LNCAP (cell line): Measurements from ENCODE around the gene SLC4A2.

Experiments used
- TF ChIP-seq, protein P1 (sequence below): fragments of 450-650 bp; IDR thresholded peaks from 2 replicates; pipeline ENCODE4 v1.5.1; 2017; ENCODE audit warnings: mild to moderate bottlenecking

SLC4A2 gene

DNA sequence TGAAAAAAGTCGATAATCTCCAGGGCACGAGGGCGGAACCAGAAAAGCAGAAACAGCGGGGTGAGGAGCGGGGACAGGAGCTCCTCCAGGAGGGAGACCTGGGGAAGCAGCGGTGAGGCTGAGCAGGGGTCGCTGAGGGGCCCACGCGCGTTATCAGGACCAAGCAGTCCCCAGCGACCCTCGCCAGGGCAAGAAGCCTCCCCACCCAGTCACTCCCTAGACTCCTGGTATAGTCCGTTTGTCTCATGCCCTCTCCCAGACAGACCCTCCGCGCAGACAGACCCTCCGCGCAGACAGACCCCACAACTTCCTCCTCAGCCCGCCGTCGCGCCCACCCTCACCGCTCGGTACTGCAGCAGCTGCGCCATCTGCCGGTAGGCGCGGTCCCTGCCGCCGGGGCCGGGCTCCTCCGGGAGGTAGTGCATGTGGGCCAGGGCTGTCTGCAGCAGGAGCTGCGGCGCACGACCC, 41.4 kb upstream of the SLC4A2 start:
- TF ChIP-seq, protein P1, sequence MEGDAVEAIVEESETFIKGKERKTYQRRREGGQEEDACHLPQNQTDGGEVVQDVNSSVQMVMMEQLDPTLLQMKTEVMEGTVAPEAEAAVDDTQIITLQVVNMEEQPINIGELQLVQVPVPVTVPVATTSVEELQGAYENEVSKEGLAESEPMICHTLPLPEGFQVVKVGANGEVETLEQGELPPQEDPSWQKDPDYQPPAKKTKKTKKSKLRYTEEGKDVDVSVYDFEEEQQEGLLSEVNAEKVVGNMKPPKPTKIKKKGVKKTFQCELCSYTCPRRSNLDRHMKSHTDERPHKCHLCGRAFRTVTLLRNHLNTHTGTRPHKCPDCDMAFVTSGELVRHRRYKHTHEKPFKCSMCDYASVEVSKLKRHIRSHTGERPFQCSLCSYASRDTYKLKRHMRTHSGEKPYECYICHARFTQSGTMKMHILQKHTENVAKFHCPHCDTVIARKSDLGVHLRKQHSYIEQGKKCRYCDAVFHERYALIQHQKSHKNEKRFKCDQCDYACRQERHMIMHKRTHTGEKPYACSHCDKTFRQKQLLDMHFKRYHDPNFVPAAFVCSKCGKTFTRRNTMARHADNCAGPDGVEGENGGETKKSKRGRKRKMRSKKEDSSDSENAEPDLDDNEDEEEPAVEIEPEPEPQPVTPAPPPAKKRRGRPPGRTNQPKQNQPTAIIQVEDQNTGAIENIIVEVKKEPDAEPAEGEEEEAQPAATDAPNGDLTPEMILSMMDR, result peak; percentile 99

DNA sequence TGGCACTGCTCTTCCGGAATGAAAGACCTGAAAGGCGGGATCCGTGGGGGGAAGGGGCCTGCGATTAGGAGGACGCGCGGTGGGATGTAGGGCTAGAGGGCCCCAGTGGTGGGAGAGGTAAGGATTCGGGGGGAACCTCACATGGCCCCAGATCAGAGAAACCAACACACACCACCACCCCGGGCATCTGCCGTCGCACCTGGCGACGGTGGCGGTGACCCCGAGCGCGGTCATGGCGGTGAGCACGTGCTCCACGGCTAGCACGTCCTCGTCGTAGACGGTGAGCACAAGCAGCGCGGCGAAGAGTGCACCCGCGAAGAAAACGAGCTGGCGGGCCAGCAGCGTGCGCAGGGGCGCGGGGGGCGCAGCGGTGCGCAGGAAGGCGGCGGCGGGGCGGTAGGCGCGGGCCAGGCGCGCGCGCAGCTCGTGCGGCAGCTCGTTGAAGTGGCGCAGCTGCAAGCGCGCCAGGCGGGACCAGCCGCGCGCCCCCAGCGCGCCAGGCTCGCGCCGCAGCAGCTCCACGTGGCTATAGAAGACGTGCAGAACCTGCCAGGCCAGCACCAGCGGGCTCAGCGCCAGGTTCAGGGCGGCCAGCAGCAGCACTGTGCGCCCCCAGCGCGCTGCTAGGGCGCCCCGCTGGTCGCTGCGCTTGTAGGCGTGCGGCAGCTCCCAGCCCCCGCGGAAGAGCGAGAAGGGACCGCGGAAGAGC, 40.8 kb upstream of the SLC4A2 start:
- TF ChIP-seq, protein P1, result 0 out of 2 replicates have a peak, but pooled peaks have one; percentile 1

DNA sequence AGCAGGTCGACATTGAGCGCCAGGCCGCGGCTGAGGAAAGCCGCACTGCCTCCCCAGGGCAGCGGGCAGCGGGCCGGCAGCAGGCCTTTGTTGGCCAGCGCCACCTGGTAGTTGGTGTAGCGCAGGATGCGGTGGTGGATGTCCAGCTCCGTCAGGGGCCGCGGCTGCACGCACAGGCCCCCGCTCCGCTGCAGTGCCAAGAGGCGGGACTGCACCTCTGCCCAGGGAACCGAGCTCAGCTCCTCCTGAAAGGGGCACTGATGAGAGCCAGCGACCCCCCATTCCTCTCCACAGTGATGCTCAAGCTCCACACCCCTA, 40.3 kb upstream of the SLC4A2 start:
- TF ChIP-seq, protein P1, result no peak

DNA sequence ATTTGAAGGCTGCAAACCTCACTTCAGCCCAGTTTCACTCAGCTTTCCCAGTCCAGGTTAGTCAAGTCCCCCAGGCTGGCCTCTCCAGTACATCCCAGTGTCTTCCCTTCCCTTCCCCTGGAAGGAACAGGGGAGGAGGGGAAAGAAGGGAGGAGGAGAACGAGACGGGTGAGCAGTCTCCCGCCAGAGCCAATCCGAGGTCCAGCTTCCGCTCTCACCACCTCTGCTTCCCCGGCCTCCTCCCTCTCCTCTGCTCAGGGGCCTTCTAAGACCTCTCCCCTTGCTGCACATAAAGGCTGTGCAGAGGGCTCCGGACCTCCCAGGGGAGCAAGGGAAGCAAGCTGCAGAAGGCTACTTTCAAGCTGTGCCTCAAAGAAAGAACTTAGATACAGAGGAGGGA, 39.2 kb upstream of the SLC4A2 start:
- TF ChIP-seq, protein P1, result no peak

DNA sequence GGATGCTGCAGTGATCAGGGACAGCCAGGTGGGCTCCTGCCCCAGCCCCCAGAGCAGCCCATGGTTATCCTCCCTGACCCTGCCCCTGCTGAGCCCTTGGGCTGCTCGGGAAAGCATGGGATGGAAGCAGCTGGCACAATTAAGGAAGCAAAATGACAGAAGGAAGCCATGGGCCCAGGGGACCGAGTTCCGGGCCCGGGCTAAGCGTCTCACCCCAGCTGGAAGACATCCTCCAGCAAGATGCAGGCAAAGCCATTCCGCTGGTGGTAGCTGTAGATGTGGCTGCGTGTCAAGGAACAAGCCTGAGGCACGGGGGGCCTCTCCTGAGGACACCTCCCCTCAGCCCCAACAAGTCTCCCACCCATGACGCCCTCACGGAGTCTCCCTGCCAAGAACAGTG, 36.2 kb upstream of the SLC4A2 start:
- TF ChIP-seq, protein P1, result no peak

DNA sequence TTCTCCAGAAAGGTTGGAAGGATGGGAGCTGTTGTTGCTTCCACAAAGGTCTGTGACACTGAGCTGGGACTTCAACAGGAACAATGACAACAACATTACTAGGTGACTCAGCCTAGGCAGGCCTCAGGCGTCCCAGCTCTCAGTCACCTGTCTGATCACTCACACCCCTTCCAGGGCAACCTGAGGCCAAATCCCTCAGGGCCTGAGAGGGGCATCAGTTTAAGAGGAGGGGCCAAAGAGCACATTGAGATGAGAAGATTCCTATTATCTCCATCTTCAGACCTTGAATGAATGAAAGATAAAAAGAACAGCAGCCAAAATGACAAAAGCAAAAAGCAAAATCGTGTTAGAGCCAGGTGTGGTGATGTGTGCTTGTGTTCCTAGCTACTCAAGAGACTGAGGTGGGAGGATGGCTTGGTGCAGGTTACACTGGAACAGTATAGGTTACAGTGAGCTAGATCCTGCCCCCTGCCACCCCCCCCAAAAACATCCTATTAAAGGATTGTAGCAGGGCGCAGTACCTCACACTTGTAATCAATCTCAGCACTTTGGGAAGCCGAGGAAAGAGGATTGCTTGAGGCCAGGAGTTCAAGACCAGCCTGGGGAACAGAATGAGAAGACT, 34.8 kb upstream of the SLC4A2 start, which contains the start of gene ATG9B:
Gene ATG9B (minus strand): TSS at position 60 of the 622 bp plus-strand sequence. CDS start 71 bp downstream, outside the sequence.
- TF ChIP-seq, protein P1, result no peak

DNA sequence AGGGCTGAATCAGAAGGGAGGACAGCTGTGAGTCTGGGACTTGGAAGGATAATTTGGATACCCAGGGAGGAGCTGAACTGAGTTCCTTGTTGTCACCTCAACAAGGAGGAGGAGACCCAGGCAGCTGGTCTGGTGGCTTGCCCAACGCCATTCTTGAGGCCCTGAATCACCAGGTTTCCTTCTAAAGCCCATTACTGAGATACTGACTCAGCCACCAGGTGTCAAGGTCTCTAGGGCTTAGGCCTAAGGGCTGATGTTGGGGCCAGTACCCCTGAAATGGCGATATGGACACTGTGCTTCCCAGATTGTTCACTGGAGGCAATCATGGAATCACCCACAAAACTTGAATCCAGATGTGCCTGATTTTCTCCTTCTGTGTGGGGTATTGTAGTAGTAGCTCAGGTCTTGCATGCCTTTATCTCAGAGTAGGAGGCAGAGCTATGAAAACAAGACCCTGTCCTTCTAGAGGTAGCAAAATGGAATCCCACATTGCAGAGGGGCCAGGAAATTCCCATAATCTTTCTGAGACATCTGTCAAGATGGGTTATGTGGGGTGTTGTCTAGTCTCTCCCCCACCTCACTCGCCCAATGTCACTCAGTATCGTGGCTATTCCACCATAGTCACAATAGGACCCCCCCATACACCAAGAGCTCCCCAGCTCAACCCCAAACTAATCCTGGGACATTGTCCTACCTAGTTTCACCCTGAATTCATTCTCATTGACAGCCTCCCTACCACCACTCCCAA, 33.3 kb upstream of the SLC4A2 start:
- TF ChIP-seq, protein P1, result no peak
